GM23338 (cell line): ENCODE data around the gene OGA. TPM values are rescaled to one million over a fixed set of nuclear protein-coding genes. Genes with fewer than 3 reads are reported as not detected.

Experiments used
- ATAC-seq: fragments of 200-7000 bp; cut with Tn5 transposase; 3 replicates; pipeline ENCODE4 v1.9.1; 2020
- DNase-seq: peaks from one replicate; pipeline ENCODE4 v3.0.0-alpha.2; 2015; ENCODE audit warnings: low spot score
- H2AFZ ChIP-seq: fragments of 200-600 bp; sonication (generic); 2 replicates; pipeline ENCODE4 v1.8.0; 2016; ENCODE audit warnings: antibody characterized with exemption, mild to moderate bottlenecking, moderate library complexity
- H3F3A ChIP-seq: fragments of 200-600 bp; sonication (generic); replicated peaks from 2 replicates; pipeline ENCODE4 v1.8.0; 2017; ENCODE audit warnings: antibody characterized with exemption, mixed run types, low read depth
- H3K27ac ChIP-seq: fragments of 200-600 bp; sonication (generic); 2 replicates; pipeline ENCODE4 v1.6.1; 2016; ENCODE audit warnings: low read depth
- H3K27me3 ChIP-seq: fragments of 200-600 bp; sonication (generic); 2 replicates; pipeline ENCODE4 v1.8.0; 2016; ENCODE audit warnings: mild to moderate bottlenecking, mixed run types, moderate library complexity; ENCODE audit not compliant: insufficient read depth
- H3K36me3 ChIP-seq: fragments of 200-600 bp; sonication (generic); 2 replicates; pipeline ENCODE4 v1.8.0; 2016; ENCODE audit warnings: mild to moderate bottlenecking; ENCODE audit not compliant: insufficient read depth
- H3K4me1 ChIP-seq: fragments of 200-600 bp; sonication (generic); 2 replicates; pipeline ENCODE4 v1.8.0; 2016; ENCODE audit warnings: mild to moderate bottlenecking, moderate library complexity; ENCODE audit not compliant: insufficient read depth
- H3K4me2 ChIP-seq: fragments of 200-600 bp; sonication (generic); 2 replicates; pipeline ENCODE4 v1.7.1; 2017; ENCODE audit warnings: mixed run types
- H3K4me3 ChIP-seq: fragments of 200-600 bp; sonication (generic); 2 replicates; pipeline ENCODE4 v1.6.1; 2016; ENCODE audit warnings: mixed run types
- H3K79me2 ChIP-seq: fragments of 200-600 bp; sonication (generic); replicated peaks from 2 replicates; pipeline ENCODE4 v1.8.0; 2017; ENCODE audit warnings: mild to moderate bottlenecking; ENCODE audit not compliant: insufficient read depth
- H3K9me2 ChIP-seq: fragments of 200-600 bp; sonication (generic); 2 replicates; pipeline ENCODE4 v1.8.0; 2017; ENCODE audit not compliant: insufficient read depth
- H4K20me1 ChIP-seq: fragments of 200-600 bp; sonication (generic); replicated peaks from 2 replicates; pipeline ENCODE4 v1.8.0; 2017; ENCODE audit warnings: mild to moderate bottlenecking; ENCODE audit not compliant: insufficient read depth
- H3K27ac Mint-ChIP-seq: 2 replicates; pipeline ENCODE4 v1.8.0; 2020; ENCODE audit warnings: inconsistent platforms, mild to moderate bottlenecking, moderate library complexity, mixed read lengths
- H3K27me3 Mint-ChIP-seq: 3 replicates; pipeline ENCODE4 v1.8.0; 2022; ENCODE audit warnings: low read depth, mild to moderate bottlenecking, moderate library complexity, mixed read lengths, inconsistent platforms; ENCODE audit not compliant: insufficient read depth, poor library complexity
- H3K36me3 Mint-ChIP-seq: 3 replicates; pipeline ENCODE4 v1.8.0; 2021; ENCODE audit warnings: low read depth, mild to moderate bottlenecking, inconsistent platforms, moderate library complexity, mixed read lengths
- H3K4me1 Mint-ChIP-seq: 3 replicates; pipeline ENCODE4 v1.8.0; 2020; ENCODE audit warnings: mild to moderate bottlenecking, inconsistent platforms, mixed read lengths
- H3K4me3 Mint-ChIP-seq: 3 replicates; pipeline ENCODE4 v1.8.0; 2021; ENCODE audit warnings: moderate library complexity, mild to moderate bottlenecking, inconsistent platforms, mixed read lengths
- H3K9me3 Mint-ChIP-seq: 3 replicates; pipeline ENCODE4 v1.8.0; 2020; ENCODE audit warnings: moderate library complexity, mild to moderate bottlenecking, inconsistent platforms, mixed read lengths
- EZH2 ChIP-seq: fragments of 200-600 bp; sonication (generic); IDR thresholded peaks from one replicate; pipeline ENCODE4 v1.8.0; 2017; ENCODE audit warnings: antibody characterized with exemption, mild to moderate bottlenecking, low read depth; ENCODE audit not compliant: unreplicated experiment
- NANOG ChIP-seq: IDR thresholded peaks from 2 replicates; pipeline ENCODE4 v1.6.1; 2016; ENCODE audit warnings: antibody characterized with exemption, borderline replicate concordance
- STAT1 ChIP-seq: IDR thresholded peaks from one replicate; pipeline ENCODE4 v1.6.1; 2016; ENCODE audit warnings: antibody characterized with exemption; ENCODE audit not compliant: unreplicated experiment
- polyA plus RNA-seq: library from polyadenylated mRNA; unstranded; fragments of >200 nt; fragmentation: Nextera tagmentation; extraction: Ambion mirVana; gene quantifications from 2 replicates; pipeline ENCODE4 v1.2.1, GENCODE V29; 2016
- total RNA-seq: library from RNA; depleted of rRNA; stranded (reverse); fragments of >200 nt; shearing (Covaris generic); gene quantifications from 2 replicates; pipeline ENCODE4 v1.2.3, GENCODE V29; 2014
- TF ChIP-seq, protein P1 (sequence below): IDR thresholded peaks from one replicate; pipeline ENCODE4 v1.6.1; 2018; ENCODE audit warnings: antibody characterized with exemption; ENCODE audit not compliant: unreplicated experiment
- TF ChIP-seq, protein P2 (sequence below), 2 experiments: fragments of 200-600 bp in 1 of 2; sonication (generic) in 1 of 2; conservative IDR thresholded peaks; 2 replicates each; pipeline versions ENCODE4 v1.5.1 to v1.6.1; 2016 to 2017; ENCODE audit warnings: antibody characterized with exemption in 2 of 2, low read depth in 2 of 2, mild to moderate bottlenecking in 2 of 2, moderate library complexity in 1 of 2

The OGA gene
- total and polyA plus RNA-seq, 2 experiments from 2014 or later = 68.4 to 131 TPM

DNA sequence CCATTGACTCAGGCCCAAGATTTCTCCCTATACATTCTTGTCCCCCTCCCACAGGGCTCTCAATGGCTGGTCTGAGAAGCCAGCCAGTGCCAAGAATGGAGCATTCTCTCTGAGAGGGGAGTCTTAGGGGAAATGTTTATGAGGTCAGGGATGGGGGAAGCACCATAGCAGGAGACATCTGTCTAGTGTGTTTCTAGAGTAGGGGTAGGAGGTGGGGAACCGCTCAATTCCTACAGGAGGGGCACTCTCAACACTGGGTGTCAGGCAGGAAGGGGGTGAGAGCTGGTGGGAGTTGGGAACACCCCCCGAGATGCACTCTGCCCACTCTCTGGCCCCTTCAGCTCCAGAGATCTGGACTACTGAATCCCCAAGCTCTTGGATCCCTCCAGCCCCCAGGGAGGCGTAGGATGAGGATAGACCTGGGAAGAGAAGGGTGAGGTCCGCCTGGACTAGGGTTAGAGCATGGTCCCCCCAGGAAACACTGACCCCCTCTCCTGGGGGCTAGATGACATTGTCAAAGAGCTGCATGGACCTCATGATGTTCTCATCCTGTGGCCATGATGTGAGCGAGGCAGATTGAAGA lies 8.7 kb upstream of the OGA start (continued):
- no peak for TF ChIP-seq EZH2
- TF ChIP-seq, protein P1, sequence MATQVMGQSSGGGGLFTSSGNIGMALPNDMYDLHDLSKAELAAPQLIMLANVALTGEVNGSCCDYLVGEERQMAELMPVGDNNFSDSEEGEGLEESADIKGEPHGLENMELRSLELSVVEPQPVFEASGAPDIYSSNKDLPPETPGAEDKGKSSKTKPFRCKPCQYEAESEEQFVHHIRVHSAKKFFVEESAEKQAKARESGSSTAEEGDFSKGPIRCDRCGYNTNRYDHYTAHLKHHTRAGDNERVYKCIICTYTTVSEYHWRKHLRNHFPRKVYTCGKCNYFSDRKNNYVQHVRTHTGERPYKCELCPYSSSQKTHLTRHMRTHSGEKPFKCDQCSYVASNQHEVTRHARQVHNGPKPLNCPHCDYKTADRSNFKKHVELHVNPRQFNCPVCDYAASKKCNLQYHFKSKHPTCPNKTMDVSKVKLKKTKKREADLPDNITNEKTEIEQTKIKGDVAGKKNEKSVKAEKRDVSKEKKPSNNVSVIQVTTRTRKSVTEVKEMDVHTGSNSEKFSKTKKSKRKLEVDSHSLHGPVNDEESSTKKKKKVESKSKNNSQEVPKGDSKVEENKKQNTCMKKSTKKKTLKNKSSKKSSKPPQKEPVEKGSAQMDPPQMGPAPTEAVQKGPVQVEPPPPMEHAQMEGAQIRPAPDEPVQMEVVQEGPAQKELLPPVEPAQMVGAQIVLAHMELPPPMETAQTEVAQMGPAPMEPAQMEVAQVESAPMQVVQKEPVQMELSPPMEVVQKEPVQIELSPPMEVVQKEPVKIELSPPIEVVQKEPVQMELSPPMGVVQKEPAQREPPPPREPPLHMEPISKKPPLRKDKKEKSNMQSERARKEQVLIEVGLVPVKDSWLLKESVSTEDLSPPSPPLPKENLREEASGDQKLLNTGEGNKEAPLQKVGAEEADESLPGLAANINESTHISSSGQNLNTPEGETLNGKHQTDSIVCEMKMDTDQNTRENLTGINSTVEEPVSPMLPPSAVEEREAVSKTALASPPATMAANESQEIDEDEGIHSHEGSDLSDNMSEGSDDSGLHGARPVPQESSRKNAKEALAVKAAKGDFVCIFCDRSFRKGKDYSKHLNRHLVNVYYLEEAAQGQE = no peak
- TF ChIP-seq, protein P2, sequence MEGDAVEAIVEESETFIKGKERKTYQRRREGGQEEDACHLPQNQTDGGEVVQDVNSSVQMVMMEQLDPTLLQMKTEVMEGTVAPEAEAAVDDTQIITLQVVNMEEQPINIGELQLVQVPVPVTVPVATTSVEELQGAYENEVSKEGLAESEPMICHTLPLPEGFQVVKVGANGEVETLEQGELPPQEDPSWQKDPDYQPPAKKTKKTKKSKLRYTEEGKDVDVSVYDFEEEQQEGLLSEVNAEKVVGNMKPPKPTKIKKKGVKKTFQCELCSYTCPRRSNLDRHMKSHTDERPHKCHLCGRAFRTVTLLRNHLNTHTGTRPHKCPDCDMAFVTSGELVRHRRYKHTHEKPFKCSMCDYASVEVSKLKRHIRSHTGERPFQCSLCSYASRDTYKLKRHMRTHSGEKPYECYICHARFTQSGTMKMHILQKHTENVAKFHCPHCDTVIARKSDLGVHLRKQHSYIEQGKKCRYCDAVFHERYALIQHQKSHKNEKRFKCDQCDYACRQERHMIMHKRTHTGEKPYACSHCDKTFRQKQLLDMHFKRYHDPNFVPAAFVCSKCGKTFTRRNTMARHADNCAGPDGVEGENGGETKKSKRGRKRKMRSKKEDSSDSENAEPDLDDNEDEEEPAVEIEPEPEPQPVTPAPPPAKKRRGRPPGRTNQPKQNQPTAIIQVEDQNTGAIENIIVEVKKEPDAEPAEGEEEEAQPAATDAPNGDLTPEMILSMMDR (conservative IDR thresholded peaks at IDR 0.05; ENCODE audit: low read depth in 2 of 2) = no peak

DNA sequence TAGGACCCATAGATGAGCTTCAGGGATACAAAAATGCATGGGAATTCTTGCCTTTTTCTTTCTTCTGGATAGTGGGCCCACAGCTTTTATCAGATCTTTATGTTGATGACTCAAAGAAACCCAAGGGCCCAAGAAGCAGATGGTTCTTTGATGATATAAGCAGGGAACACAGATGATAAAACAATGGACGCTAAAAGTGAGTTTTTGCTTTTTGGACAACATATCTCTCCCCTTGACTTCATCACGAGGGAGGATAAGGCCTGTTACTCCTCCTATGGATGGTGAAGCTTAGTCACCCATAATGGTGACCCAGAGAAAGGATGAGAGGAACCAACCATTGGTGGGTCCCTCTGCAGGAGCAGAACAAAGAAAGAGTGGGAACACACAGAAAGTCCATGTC lies 6.5 kb upstream of the OGA start:
- peaks cover 3% of the 10 kb centered on the region; the same call in 1 of the 3 replicates for H3K36me3 Mint-ChIP-seq
- TF ChIP-seq, protein P2 (conservative IDR thresholded peaks at IDR 0.05; ENCODE audit: low read depth in 2 of 2) = no peak
- TF ChIP-seq STAT1 (no peak), NANOG (no peak), EZH2 (no peak)
- no peak for ATAC-seq
- no peak overlapping the region for H3K4me2 ChIP-seq
- no peak overlapping the region for H3K4me3 Mint-ChIP-seq
- peaks cover 6% of the 10 kb centered on the region for H3K79me2 ChIP-seq
- no peaks in the 10 kb centered on the region for H3K9me2 ChIP-seq
- peaks cover 4% of the 10 kb centered on the region for H3F3A ChIP-seq
- H4K20me1 ChIP-seq = peaks cover 4% of the 10 kb centered on the region
- H3K36me3 ChIP-seq = no peaks in the 10 kb centered on the region
- peaks cover 8% of the 10 kb centered on the region for H3K27me3 Mint-ChIP-seq
- peaks cover 5% of the 10 kb centered on the region for H3K4me1 Mint-ChIP-seq
- H3K4me3 ChIP-seq = no peak overlapping the region
- H3K9me3 Mint-ChIP-seq = no peaks in the 10 kb centered on the region; the same call in 2 of the 3 replicates
- H2AFZ ChIP-seq = no peak overlapping the region
- H3K27ac ChIP-seq = no peak overlapping the region
- no peak for DNase-seq
- no peak overlapping the region for H3K27ac Mint-ChIP-seq
- peaks cover 5% of the 10 kb centered on the region; the same call in 1 of the 2 replicates for H3K4me1 ChIP-seq
- H3K27me3 ChIP-seq = no peaks in the 10 kb centered on the region
